GM18505 (cell line): ENCODE data around the gene HBS1L.

ENCODE experiments used
- ATAC-seq: cut with Tn5 transposase; IDR thresholded peaks from one replicate; pipeline ENCODE4 v1.9.1; 2021; ENCODE audit not compliant: unreplicated experiment
- POLR2A ChIP-seq: IDR thresholded peaks from 4 replicates; pipeline ENCODE4 v1.6.1; 2011; ENCODE audit warnings: borderline replicate concordance; ENCODE audit not compliant: insufficient read depth, insufficient read length; ENCODE audit errors: extremely low read depth

Gene HBS1L

GRCh38 chr6:134954272-134955000 lies 100.2 kb downstream of the HBS1L start:
- TF ChIP-seq POLR2A = no peak
- no peak for ATAC-seq

- TF ChIP-seq POLR2A = no peak
- no peak for ATAC-seq
Observed at GRCh38 chr6:134951494-134952263, 102.9 kb downstream of the HBS1L start.

- no peak for ATAC-seq
- no peak for TF ChIP-seq POLR2A
Observed at GRCh38 chr6:134950482-134950881, 104.1 kb downstream of the HBS1L start.

DNA sequence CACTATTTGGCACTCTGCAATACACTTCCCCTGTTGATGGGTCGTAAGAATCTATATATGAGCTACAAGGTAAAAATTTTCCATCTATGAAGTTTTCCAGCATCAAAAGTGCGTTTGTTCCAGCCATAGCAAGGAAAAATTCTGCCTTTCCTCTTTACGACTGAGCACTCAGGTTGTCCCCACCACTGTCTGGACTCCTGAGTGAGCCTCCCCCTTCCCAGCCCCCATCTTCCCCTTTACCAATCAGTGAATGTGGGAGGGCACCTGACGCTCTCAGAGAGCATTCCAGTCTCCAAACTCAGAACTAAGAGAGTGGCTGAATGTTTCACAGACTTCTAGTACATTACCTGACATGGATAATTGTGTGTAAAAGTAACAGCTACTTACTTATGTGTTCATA lies 104.7 kb downstream of the HBS1L start, which contains the start of gene ALDH8A1:
Gene ALDH8A1 (minus strand): TSS at position 175 of the 400 bp plus-strand sequence. CDS start 48 bp downstream, at position 127.
- no peak for ATAC-seq
- no peak for TF ChIP-seq POLR2A

GRCh38 chr6:134948691-134949090 lies 105.9 kb downstream of the HBS1L start:
- no peak for ATAC-seq
- TF ChIP-seq POLR2A = no peak

DNA sequence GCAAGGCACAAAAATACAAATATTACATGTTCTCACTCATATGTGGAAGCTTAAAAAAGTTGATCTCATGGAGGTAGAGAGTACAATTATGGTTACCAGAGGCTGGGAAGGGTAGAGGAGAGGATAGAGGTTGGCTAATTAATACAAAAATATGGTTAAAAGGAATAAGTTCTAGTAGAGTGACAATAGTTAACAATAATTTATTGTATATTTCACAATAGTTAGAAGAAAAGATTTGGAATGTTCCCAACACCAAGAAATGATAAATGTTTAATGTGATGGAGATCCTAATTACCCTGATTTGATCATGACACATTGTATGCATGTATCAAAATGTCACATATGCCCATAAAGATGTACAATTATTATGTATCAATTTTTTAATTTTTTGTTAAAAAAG lies 106.5 kb downstream of the HBS1L start:
- no peak for TF ChIP-seq POLR2A
- no peak for ATAC-seq

DNA sequence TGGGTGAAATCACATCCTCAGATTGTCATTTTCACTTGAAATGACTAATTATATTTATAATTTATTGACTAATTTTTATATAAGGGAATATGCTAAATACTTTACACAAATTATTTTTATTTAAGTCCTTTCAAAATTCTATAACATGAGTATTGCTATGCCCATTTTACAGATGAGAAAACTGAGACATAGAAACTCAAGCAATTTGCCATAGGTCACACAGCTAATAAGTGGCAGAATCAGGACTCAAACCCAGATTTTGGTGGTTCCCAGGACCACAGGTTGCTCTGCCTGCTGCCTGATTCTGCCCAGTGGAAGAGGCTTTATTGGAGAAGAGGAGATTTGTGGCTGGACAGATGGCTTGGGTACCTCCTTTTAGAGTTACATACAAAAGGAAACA lies 109.6 kb downstream of the HBS1L start:
- TF ChIP-seq POLR2A = no peak
- ATAC-seq = no peak

DNA sequence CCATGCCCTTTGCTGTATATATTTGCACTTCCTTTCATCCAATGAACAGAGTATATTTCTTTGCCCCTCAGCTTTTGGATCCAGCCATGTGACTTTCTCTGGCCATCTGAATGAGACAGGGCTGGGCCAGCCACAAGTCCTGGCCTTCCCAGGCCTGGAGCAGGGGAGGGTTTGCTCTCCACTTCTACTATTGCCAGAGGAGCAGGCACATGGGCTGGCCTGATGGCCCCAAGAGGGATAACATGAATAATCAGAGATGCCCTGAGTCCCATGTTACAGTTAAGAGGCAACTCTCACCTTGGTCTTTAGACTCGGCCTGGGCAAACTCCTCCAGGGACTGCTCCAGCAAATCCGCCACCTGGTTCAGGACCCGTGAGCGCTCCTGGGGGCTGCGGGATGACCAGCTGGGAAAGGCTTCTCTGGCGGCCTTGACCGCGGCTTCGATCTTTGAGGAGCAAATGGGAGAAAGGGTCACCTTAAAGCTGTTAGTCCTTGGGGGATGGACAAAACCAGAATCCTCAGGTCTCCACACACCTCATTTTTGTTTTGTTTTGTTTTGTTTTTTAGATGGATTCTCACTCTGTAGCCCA lies 111.0 kb downstream of the HBS1L start:
- ATAC-seq = no peak
- TF ChIP-seq POLR2A = no peak

GRCh38 chr6:134938896-134939295 lies 115.7 kb downstream of the HBS1L start:
- no peak for ATAC-seq
- no peak for TF ChIP-seq POLR2A

GRCh38 chr6:134937426-134937825 lies 117.2 kb downstream of the HBS1L start:
- no peak for ATAC-seq
- no peak for TF ChIP-seq POLR2A

DNA sequence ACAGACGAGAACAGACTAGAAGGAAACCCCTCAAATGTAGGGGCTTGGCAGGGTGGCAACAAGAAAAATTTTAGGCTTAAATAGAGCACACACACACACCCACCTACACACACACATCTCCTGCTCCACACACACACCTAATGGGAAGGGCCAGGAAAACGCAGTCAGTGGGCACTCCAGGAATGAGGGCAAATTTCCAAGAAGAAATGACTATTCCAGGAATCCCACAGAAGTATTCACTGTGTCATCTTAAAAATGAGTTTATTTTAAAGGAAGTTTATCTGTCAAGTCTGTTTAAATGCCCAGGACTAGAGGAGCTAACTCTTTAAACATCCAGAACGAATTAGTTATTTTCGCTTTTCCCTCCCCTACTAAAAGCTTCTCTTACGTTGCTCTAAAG lies 117.7 kb downstream of the HBS1L start:
- TF ChIP-seq POLR2A = no peak
- no peak for ATAC-seq

DNA sequence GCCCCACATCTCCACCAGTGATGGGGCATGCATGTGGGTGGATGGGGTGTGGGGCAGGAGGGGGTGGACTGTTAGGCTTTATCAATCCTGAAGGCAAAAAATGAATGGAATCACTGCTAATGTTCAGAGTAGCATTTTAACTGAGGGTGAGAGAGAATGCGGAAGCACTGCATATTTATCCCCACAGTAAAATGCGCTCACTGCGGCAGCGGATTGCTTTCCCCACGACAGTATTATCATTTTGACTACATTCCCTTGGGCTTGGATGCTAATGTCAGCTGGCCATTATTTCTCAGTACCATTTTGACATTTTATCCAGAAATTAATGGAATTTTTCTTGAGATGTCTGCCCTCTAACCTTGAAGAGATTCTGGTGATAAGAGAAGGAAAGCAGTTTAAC lies 118.1 kb downstream of the HBS1L start:
- no peak for ATAC-seq
- no peak for TF ChIP-seq POLR2A

- no peak for TF ChIP-seq POLR2A
Observed at GRCh38 chr6:134934793-134935485, 119.7 kb downstream of the HBS1L start.

More at GRCh38 chr6:134934793-134935485, 119.7 kb downstream of the HBS1L start:
- no peak for ATAC-seq
